ENCODE measurements around the gene ATF7.
"Not testable (repeated sequence)": the region's sequence is repeated elsewhere in the genome, so short reads cannot be mapped to it uniquely, and the experiment has no call there.

ATF7 gene

GRCh38 chr12:53564278-53564677 lies 61.9 kb downstream of the ATF7 start:
- no peak for FAIRE-seq

- no peak for FAIRE-seq
These were observed 62.6 kb downstream of the ATF7 start for GRCh38 chr12:53563452-53564028.

GRCh38 chr12:53561590-53561953 lies 64.6 kb downstream of the ATF7 start:
- FAIRE-seq: peak; percentile 98

GRCh38 chr12:53560912-53561589 lies 65.1 kb downstream of the ATF7 start:
- FAIRE-seq: no peak

DNA sequence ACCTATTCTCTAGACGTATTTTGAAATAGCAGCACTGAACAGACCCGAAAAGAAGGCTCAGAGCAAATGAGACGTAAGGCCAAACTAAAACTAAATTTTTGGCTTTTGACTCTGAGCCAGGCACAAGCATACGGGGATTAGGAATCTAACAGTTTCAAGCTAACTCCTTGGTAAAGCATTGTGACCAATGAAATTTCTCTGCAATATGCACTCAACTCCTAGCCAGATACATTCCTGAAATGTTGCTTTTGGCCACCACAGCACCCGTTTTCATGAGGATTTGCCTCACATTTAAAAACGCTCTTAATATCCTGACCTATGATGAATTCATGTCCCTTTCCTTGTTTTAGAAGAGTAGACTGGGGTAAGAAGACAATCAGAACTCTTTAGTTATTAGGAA lies 65.8 kb downstream of the ATF7 start:
- FAIRE-seq: peak; percentile 99

DNA sequence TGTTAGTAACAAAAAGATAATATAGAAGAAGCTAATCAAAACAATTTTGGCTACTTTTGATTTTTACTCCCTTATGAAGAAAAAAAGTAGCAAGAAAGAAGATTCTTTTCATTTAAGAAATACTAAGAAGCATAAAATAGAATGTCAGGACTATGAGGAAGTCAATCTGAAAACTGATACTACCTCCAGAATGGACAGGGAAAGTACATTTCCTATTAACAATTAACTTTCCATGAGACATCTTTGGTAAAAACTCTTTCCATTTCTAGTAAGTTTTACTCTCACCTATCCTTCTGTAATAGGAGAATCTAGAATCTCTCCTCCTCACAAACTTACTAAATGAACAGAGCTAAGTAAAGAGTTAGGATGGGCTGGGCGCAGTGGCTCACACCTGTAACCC lies 67.6 kb downstream of the ATF7 start:
- FAIRE-seq: peak; percentile 75

GRCh38 chr12:53552361-53553327 lies 73.5 kb downstream of the ATF7 start:
- no peak for FAIRE-seq

- FAIRE-seq: no peak
These were observed 74.3 kb downstream of the ATF7 start for GRCh38 chr12:53551889-53552291.

GRCh38 chr12:53550595-53550994 lies 75.6 kb downstream of the ATF7 start:
- FAIRE-seq: no peak

- FAIRE-seq: not testable (repeated sequence)
These were observed 76.1 kb downstream of the ATF7 start for GRCh38 chr12:53550131-53550530.

DNA sequence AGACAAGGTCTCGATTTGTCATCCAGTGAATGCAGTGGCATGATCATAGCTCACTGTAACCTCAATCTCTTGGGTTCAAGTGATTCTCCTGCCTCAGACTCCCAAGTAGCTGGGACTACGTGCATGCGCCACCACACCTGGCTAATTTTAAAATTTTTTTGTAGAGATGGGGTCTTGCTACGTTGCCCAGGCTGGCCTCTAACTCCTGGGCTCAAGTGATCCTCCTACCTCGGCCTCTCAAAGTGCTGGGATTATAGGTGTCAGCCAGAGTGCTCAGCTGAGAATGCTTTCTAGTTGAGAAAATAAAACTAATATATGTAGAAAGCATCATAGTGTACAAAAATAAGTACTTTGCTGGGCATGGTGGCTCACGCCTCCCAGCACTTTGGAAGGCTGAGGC lies 77.8 kb downstream of the ATF7 start:
- FAIRE-seq: not testable (repeated sequence)

DNA sequence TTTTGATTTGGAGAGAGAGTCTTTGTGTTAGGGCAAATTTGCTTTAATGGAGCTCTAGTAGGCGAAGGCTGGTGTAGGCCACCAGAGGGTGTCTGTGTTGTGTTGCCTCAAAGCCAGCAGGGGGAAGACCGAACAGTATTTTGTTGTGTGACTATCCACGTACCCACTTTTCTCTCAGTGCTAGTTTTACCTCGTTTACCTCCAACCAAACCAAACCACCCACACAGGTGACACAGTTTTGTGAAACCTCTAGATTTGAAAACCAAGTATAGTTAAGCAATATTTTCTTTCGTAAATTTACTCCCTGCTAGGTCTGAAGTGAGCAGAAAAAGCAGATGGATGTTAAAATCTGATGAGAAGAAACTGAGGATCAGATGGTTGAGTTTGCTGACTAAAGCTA lies 82.6 kb downstream of the ATF7 start:
- FAIRE-seq: peak; percentile 93

DNA sequence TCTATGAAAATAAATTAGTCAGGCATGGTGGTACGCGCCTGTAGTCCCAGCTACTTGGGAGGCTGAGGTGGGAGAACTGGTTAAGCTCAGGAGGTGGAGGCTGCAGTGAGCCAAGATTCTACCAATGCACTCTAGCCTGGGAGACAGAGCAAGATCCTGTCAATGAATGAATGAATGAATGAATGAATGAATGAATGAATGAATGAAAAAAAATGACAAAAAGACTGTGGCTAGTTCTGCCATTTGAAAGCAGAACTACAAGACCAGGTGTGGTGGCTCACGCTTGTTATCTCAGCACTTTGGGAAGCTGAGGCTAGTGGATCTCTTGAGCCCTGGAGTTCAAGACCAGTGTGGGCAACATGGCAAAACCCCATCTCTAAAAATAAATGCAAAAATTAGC lies 86.7 kb downstream of the ATF7 start:
- FAIRE-seq: no peak

DNA sequence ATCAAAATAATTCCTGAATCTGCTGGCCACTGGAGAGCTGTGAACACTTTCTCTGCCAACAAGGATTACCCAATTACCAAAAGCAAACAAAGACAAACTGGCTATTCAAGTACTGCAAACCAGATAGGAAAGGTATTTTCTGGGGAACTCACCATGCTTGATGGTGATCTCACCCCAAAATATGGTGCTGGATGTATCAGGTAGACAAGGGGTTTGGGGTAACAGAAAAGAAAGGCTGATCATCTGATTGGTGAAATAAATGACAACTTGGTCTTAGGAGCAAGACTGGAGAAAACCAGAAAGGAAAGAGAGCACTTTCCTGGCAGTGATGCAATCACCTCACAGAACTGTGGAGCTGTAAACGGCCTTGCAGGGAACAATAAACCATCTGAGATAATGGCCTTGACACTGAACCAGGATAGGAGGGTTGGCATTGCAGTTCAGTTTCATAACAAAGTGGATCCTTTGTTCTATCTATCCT lies 87.9 kb downstream of the ATF7 start:
- FAIRE-seq: no peak

DNA sequence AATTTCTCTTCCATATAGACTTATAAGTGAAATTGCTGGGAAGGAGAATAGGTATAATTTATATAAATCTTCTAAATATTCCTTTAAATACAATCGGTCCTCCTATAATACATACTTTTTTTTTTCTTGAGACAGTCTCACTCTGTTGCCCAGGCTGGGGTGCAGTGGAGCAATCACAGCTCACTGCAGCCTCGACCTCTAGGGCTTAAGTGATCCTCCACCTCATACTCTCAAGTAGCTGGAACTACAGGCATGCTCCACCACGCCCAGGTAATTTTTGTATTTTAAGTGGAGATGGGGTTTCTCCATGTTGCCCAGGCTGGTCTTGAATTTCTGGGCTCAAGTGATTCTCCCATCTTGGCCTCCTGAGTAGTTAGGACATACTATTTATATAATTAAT lies 89.2 kb downstream of the ATF7 start:
- no peak for FAIRE-seq

GRCh38 chr12:53533471-53533870 lies 92.7 kb downstream of the ATF7 start:
- no peak for FAIRE-seq

DNA sequence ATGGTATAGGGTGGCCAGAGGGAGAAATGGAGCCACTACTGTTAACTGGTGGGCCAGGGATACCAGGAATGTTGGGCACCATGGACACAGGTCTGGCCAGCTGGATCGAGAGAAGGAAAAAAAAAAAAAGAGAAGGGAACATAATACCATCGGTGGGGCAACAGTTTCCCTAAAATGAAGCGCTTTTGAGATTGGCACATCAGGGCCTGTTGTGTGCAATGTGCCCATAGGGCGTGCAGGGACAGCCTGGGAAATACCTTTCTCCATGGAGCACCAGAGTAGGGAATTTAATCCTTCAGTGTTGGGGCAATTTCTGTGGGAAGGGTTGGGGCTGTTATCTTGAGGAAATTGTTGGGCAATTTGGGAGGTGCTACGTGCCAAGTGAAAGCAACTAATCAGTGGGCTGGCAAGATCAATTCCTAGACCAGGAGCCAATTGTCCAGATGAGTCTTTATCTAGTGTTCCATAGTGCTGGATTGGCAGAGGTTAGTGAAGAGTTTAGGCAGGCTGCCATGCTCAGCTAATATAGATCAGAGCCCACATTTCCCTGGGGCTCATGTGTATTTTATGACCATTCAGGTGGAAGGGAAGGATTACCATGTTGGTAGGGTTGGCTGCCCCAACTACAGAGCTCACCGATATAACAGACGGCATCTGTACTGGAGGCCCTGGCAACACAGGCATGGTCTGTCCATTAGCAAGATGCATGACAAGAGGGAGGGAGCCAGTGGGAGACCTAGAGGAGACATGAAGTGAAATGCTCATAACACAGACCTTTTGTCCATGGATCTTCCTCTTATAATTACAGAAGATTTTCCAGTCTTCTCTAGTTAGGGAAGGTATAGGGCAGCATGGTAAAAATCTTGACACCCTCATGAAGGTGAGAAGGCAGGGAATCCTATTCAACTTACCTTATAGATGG lies 93.4 kb downstream of the ATF7 start:
- FAIRE-seq: no peak

- no peak for FAIRE-seq
These were observed 94.2 kb downstream of the ATF7 start for GRCh38 chr12:53532021-53532420.

DNA sequence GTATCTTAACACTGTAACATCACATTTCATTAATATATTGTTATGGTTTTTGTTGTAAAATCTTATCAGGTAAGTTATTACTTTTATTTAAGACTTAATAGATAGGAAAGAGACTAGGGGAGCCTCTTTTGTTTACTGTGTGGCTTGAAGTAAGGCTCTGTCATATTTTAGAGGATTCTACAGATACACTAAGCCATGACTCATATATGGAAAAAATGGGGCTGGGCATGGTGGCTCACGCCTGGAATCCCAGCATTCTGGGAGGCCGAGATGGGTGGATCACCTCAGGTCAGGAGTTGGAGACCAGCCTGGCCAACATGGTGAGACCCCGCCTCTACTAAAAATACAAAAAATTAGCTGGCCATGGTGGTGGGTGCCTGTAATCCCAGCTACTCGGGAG lies 95.3 kb downstream of the ATF7 start:
- FAIRE-seq: no peak

DNA sequence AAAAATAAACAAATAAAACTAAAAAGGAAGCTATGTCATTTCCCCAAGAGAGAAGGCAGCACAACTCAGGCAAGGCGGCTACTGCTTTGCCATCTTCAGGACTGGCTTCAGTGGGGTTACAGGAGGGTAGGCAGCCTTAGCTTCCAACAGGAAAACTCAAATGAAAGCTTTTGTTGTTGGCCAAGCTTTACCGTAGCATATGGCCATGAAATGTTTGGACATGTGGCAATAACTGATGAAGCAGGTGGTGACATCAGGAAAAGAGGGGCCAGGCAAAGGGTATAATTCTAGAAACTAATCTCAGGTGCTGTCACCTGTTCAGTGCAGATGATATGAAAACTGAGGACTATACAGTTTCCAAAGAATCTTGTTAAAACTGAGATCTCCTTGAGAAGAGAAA lies 96.1 kb downstream of the ATF7 start:
- no peak for FAIRE-seq

GRCh38 chr12:53524476-53524875 lies 101.7 kb downstream of the ATF7 start:
- FAIRE-seq: no peak

DNA sequence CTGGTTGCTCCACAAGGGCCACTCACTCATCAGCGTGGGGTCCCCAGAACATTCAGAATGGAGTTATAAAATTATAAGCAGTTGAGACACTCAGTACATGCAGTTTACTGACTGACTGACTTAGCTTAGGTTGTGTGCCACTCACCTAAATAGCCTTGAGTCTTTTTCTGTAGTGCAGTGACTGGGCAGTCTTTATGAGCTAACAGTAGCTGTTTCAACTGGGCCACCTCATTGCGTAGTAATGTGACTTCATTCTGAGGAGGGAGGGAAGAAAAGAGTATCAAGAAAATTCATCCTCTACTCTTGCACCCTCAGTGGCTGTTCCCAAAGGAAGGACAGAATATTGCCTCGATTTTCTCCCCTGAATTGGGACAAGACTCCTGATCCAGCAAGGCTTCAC lies 103.1 kb downstream of the ATF7 start:
- no peak for FAIRE-seq

DNA sequence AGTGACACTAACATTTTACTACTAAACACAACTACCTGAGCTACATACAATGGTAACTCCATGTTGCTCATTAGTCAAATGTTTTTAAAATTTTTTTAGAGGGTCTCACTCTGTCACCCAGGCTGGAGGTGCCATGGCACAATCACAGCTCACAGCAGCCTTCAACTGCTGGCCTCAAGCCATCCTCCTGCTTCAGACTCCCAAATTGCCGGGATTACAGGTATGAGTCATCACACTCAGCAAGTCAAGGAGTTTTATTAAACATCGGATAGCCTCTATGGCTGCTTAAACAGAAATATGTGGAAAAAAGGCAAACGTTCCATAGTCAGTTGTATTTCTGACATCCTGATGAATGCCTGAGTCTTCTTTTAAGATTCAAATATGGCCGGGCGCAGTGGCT lies 107.8 kb downstream of the ATF7 start:
- FAIRE-seq: no peak

Measured in A204.1 (cell line).